SW 1271 (cell line): ENCODE results near the gene ARF6.

Experiments used
- DNase-seq, 2 experiments: peaks; one replicate each; lab custom pipeline; 2025; lab: John Stamatoyannopoulos, UW

The ARF6 gene

DNA sequence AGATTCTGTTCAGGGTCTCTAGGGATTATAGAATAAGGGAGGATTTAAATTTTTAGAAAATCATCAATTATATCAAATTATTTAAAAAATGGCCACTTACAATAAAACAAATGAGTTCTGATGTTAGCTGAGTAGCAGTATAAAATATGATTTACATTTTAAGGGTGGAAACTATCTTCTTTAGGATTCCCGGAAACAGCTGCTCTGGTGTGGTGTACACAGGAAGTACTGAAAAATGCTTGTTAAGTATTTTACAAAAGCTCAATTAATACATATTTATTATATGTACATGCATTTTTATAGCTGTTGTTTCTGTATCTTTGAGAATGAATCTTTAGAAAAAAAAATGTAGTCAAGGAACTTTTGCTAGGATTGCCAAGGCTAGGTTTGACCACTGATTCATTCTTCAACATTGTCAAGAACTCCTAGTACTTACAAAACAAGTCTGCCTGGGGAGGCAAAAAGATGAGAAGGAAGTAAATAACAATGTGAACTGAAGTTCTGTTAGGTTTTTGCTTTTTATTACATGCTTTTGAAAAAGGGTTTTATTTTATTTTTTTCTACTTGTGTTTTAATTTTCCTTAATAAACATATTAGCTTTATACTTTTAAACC lies 48.0 kb downstream of the ARF6 start:
- DNase-seq: no peak

DNA sequence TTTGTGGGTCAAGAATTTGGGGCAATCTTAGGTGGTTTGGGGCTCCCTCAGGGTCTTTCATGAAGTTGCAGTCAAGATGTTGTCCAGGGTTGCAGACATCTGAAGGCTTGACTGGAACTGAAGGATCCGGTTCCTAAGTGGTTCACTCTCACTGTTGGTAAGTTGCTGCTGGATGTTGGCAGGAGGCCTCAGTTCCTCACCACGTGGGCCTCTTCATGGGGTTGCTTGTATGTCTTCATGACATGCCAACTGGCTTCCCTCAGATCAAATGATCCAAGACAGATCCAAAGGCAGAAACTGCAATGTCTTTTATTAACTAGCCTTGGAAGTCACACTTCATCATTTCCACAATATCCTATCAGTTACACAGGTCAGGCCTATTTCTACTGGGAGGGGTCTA lies 49.2 kb downstream of the ARF6 start:
- no peak for DNase-seq

DNA sequence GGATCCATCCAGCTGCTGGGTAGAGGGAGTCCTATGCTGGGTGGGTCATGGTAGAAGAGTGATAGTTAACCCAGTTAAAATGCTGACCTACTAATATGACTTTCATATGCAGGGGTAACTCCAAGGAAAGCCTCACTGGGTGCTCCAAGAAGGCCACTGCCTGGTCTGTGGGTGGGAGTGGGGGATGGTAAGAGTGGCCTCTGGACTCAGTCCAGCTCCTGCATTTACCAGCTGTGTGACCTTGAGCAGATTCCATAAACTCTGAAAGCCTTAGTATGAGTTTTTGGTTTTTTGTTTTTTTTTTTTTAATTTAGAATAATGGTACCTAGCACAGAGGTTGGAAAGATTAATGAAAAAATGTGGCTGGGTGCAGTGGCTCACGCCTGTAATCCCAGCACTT lies 51.6 kb downstream of the ARF6 start:
- no peak for DNase-seq

DNA sequence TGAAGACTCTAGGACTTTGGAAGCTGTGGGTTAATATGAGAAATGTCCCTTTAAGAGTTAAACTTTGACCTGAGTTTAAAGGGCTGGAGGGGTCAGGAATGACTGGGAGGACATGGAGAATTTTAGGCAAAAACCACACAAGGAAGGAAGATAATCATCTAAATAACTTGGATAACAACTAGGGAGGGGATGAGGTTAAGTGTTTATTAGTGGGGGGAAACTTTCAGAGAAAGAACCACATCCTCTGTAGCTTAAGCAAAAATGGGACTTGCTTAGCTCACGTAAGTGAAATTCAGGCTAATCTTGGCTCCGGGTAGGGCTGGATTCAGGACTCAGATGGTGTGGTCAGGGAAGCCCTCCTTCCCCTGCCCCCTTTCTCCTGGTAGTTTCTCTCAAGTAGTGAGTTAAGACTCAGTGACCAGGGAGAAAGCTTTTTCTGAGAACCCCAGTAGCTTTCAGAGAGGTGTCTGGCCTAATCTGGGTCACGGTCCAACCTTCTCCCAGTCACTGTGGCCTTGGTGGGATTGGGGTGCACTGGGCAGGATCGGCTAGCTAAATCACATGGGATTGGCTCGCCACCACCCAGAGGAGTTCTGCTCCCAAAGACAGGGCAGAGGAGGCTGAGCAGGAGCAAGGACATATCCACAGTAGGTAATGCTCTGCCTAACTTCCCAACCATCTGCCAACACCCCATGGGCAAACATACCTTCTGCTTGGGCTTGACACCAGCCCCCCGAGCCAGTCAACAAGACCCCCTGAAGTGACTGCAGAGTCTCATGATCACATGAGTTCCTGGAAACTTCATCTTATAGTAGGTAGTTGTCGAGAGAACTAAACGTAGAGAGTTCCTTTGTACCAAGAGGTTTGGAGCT lies 52.8 kb downstream of the ARF6 start:
- DNase-seq: no peak
